Measurements from ENCODE around the gene ZBTB11.

DNA sequence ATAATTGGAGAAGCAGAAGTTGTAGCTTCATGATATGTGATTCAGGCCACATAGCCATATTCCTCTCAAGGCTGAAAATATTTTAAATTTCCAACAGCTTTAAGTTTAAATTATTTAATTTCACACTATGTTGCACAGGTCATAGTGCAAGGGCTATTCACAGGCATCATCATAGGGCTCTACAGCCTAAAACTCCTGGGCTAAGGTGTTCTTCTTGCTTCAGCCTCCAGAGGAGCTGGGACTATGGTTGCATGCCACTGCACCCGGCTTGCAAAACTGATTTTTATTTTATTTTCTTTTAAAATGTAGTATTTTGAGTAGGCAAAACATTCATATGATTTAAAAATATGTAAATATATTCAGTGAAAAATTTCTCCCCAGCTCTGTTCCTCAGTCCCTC is 41.5 kb upstream of the ZBTB11 start:
- TF ChIP-seq POLR2A (IDR thresholded peaks at IDR 0.05; ENCODE audit: low read depth, low read length) (no peak), POLR2AphosphoS5 (IDR thresholded peaks at IDR 0.05; ENCODE audit: low read depth, low read length) (no peak), TAF1 (IDR thresholded peaks at IDR 0.05; ENCODE audit: borderline replicate concordance, low read depth, low read length) (no peak)
